Chondrocyte (in vitro differentiated cells): Measurements from ENCODE around the gene GFAP. TPM values are rescaled to one million over a fixed set of nuclear protein-coding genes. Genes with fewer than 3 reads are reported as not detected.

Experiments
- DNase-seq: peaks from one replicate; pipeline ENCODE4 v3.0.0; 2021; ENCODE audit warnings: mixed read lengths, low spot score
- H3K27ac Mint-ChIP-seq: one replicate; pipeline ENCODE4 v1.8.0; 2021; ENCODE audit warnings: mild to moderate bottlenecking, moderate library complexity, mixed read lengths; ENCODE audit not compliant: unreplicated experiment
- H3K27me3 Mint-ChIP-seq: 2 replicates; pipeline ENCODE4 v1.8.0; 2021; ENCODE audit warnings: low read depth, mixed read lengths
- H3K36me3 Mint-ChIP-seq: 2 replicates; pipeline ENCODE4 v1.8.0; 2021; ENCODE audit warnings: low read depth, mixed read lengths
- H3K4me1 Mint-ChIP-seq: 2 replicates; pipeline ENCODE4 v1.8.0; 2021; ENCODE audit warnings: low read depth, mild to moderate bottlenecking, mixed read lengths
- H3K4me3 Mint-ChIP-seq: one replicate; pipeline ENCODE4 v1.8.0; 2021; ENCODE audit warnings: mild to moderate bottlenecking, moderate library complexity, mixed read lengths; ENCODE audit not compliant: unreplicated experiment
- H3K9me3 Mint-ChIP-seq: 2 replicates; pipeline ENCODE4 v1.8.0; 2021; ENCODE audit warnings: low read depth, mixed read lengths
- CTCF ChIP-seq: fragments of 200-600 bp; sonication (generic); IDR thresholded peaks from 2 replicates; pipeline ENCODE4 v1.5.0; 2021; ENCODE audit warnings: antibody characterized with exemption, mild to moderate bottlenecking, moderate library complexity
- total RNA-seq: library from RNA; stranded (reverse); gene quantifications from 3 replicates; pipeline ENCODE4 v1.2.1, GENCODE V29; 2021

The GFAP gene
- total RNA-seq, 1 donor from 2014 or later: 0.55 TPM

- Mint-ChIP-seq H3K36me3 (peaks cover 8% of the 10 kb centered on the region), H3K27me3 (no peaks in the 10 kb centered on the region), H3K4me3 (no peak overlapping the region), H3K9me3 (no peaks in the 10 kb centered on the region), H3K4me1 (peaks cover 13% of the 10 kb centered on the region), H3K27ac (no peak overlapping the region)
- no peak for TF ChIP-seq CTCF
- no peak for DNase-seq
Observed at GRCh38 chr17:44894642-44895041, 20.7 kb downstream of the GFAP start.

GRCh38 chr17:44892250-44892649, 23.1 kb downstream of the GFAP start:
- no peaks in the 10 kb centered on the region for H3K27me3 Mint-ChIP-seq
- TF ChIP-seq CTCF: no peak
- H3K36me3 Mint-ChIP-seq: peaks cover 8% of the 10 kb centered on the region
- H3K4me1 Mint-ChIP-seq: no peaks in the 10 kb centered on the region
- H3K4me3 Mint-ChIP-seq: no peak overlapping the region
- DNase-seq: no peak
- no peak overlapping the region for H3K27ac Mint-ChIP-seq
- no peaks in the 10 kb centered on the region for H3K9me3 Mint-ChIP-seq

- Mint-ChIP-seq H3K27ac (no peak overlapping the region), H3K27me3 (no peaks in the 10 kb centered on the region), H3K4me1 (no peaks in the 10 kb centered on the region), H3K9me3 (no peaks in the 10 kb centered on the region), H3K36me3 (peaks cover 15% of the 10 kb centered on the region), H3K4me3 (no peak overlapping the region)
- no peak for DNase-seq
- TF ChIP-seq CTCF: no peak
Observed at GRCh38 chr17:44889003-44889402, 26.3 kb downstream of the GFAP start.

- Mint-ChIP-seq H3K4me1 (no peaks in the 10 kb centered on the region), H3K36me3 (peaks cover 17% of the 10 kb centered on the region), H3K27ac (no peak overlapping the region), H3K4me3 (no peak overlapping the region), H3K9me3 (no peaks in the 10 kb centered on the region), H3K27me3 (no peaks in the 10 kb centered on the region)
- no peak for DNase-seq
- TF ChIP-seq CTCF: no peak
Observed at GRCh38 chr17:44887971-44888954, 27.0 kb downstream of the GFAP start.

- TF ChIP-seq CTCF: no peak
- Mint-ChIP-seq H3K36me3 (peaks cover 23% of the 10 kb centered on the region), H3K27me3 (no peaks in the 10 kb centered on the region), H3K4me3 (no peak overlapping the region), H3K4me1 (no peaks in the 10 kb centered on the region), H3K27ac (no peak overlapping the region), H3K9me3 (no peaks in the 10 kb centered on the region)
- no peak for DNase-seq
Observed at GRCh38 chr17:44887016-44887415, 28.3 kb downstream of the GFAP start.
